HepG2 (cell line): ENCODE results near the gene CTAG1B. TPM values are rescaled to one million over a fixed set of nuclear protein-coding genes. Genes with fewer than 3 reads are reported as not detected.

ENCODE experiments used
- polyA plus RNA-seq, 8 experiments: library from polyadenylated mRNA; depleted of rRNA in 3 of 8; stranded (reverse) in 7 of 8; unstranded in 1 of 8; fragments of >200 nt; fragmentation: Illumina TruSeq in 4 of 8; extraction: Trizol in 4 of 8; gene quantifications; 2 replicates each; pipeline versions ENCODE4 v1.2.1 to v1.2.3, GENCODE V29; 2011 to 2016; ENCODE audit warnings: low read depth in 4 of 8, missing spikeins in 1 of 8, mixed read lengths in 1 of 8; ENCODE audit not compliant: insufficient read depth in 1 of 8
- small RNA-seq, 3 experiments: library from RNA; depleted of rRNA; stranded (forward); fragments of <200 nt; gene quantifications; one replicate each; pipeline ENCODE3, GENCODE V24; 2012; ENCODE audit warnings: low read depth in 2 of 3, low replicate concordance in 1 of 3; ENCODE audit not compliant: insufficient read length in 3 of 3, insufficient read depth in 2 of 3
- total RNA-seq, 5 experiments: library from RNA; depleted of rRNA; stranded (reverse); fragments of >200 nt; fragmentation: Illumina TruSeq; extraction: Trizol; gene quantifications; 2 replicates each; pipeline ENCODE4 v1.2.3, GENCODE V29; 2016; ENCODE audit warnings: low read depth in 1 of 5

Gene CTAG1B
- total and polyA plus RNA-seq, 2 of the 13 experiments (the other 11 are each of a cell fraction or from before 2014, with no cell fraction given), result not detected

Small RNAs within 50 kb of the gene (small RNA-seq; reads per million reads assigned to genes)
- gene AC244090.1 (0 reads per million in 3 experiments), gene AC244107.2 (0 reads per million in 3 experiments)

Other genes starting within 250 kb of the CTAG1B start
- gene FLNA, start 244.6 kb downstream of the CTAG1B start, total RNA-seq (2016; rRNA removed; fragmentation: Illumina TruSeq; extraction: Trizol), result 119 and 174 TPM in 2 replicates
- gene FLNA, start 244.6 kb downstream of the CTAG1B start, polyA plus RNA-seq (2011; rRNA removed), result 83.4 and 117 TPM in 2 replicates
- gene EMD, start 240.0 kb downstream of the CTAG1B start, total RNA-seq (2016; rRNA removed; fragmentation: Illumina TruSeq; extraction: Trizol), result 10.4 and 14.5 TPM in 2 replicates
- gene EMD, start 240.0 kb downstream of the CTAG1B start, polyA plus RNA-seq (2011; rRNA removed), result 14.9 and 19.1 TPM in 2 replicates
- 2,381 and 2,883 TPM in 2 replicates for gene RPL10, start 220.9 kb downstream of the CTAG1B start, total RNA-seq (2016; rRNA removed; fragmentation: Illumina TruSeq; extraction: Trizol)
- gene RPL10, start 220.9 kb downstream of the CTAG1B start, polyA plus RNA-seq (2011; rRNA removed), result 4,713 and 5,167 TPM in 2 replicates
- gene DNASE1L1, start 210.0 kb downstream of the CTAG1B start, total RNA-seq (2016; rRNA removed; fragmentation: Illumina TruSeq; extraction: Trizol), result 4.6 and 4.7 TPM in 2 replicates
- 12.3 and 16.5 TPM in 2 replicates for gene DNASE1L1, start 210.0 kb downstream of the CTAG1B start, polyA plus RNA-seq (2011; rRNA removed)
- 6.3 and 16.8 TPM in 2 replicates for gene TAFAZZIN, start 207.7 kb downstream of the CTAG1B start, total RNA-seq (2016; rRNA removed; fragmentation: Illumina TruSeq; extraction: Trizol)
- 27.9 and 30.9 TPM in 2 replicates for gene TAFAZZIN, start 207.7 kb downstream of the CTAG1B start, polyA plus RNA-seq (2011; rRNA removed)
- gene ATP6AP1, start 190.6 kb downstream of the CTAG1B start, total RNA-seq (2016; rRNA removed; fragmentation: Illumina TruSeq; extraction: Trizol), result 23.1 and 56.7 TPM in 2 replicates
- gene ATP6AP1, start 190.6 kb downstream of the CTAG1B start, polyA plus RNA-seq (2011; rRNA removed), result 110 and 142 TPM in 2 replicates
- gene GDI1, start 182.1 kb downstream of the CTAG1B start, total RNA-seq (2016; rRNA removed; fragmentation: Illumina TruSeq; extraction: Trizol), result 10.9 and 17.4 TPM in 2 replicates
- gene GDI1, start 182.1 kb downstream of the CTAG1B start, polyA plus RNA-seq (2011; rRNA removed), result 105 and 124 TPM in 2 replicates
- gene FAM50A, start 175.1 kb downstream of the CTAG1B start, total RNA-seq (2016; rRNA removed; fragmentation: Illumina TruSeq; extraction: Trizol), result 19.5 and 30.7 TPM in 2 replicates
- gene FAM50A, start 175.1 kb downstream of the CTAG1B start, polyA plus RNA-seq (2011; rRNA removed), result 40.7 and 51.1 TPM in 2 replicates
- gene PLXNA3, start 161.0 kb downstream of the CTAG1B start, total RNA-seq (2016; rRNA removed; fragmentation: Illumina TruSeq; extraction: Trizol), result 0.90 and 5.8 TPM in 2 replicates
- gene PLXNA3, start 161.0 kb downstream of the CTAG1B start, polyA plus RNA-seq (2011; rRNA removed), result 20.6 and 26.3 TPM in 2 replicates
- gene LAGE3, start 140.0 kb downstream of the CTAG1B start, total RNA-seq (2016; rRNA removed; fragmentation: Illumina TruSeq; extraction: Trizol), result 12.7 and 13.0 TPM in 2 replicates
- gene LAGE3, start 140.0 kb downstream of the CTAG1B start, polyA plus RNA-seq (2011; rRNA removed), result 7.6 and 10.0 TPM in 2 replicates
- gene UBL4A, start 132.7 kb downstream of the CTAG1B start, total RNA-seq (2016; rRNA removed; fragmentation: Illumina TruSeq; extraction: Trizol), result 25.5 and 29.1 TPM in 2 replicates
- 16.8 and 21.7 TPM in 2 replicates for gene UBL4A, start 132.7 kb downstream of the CTAG1B start, polyA plus RNA-seq (2011; rRNA removed)
- 10.1 and 10.8 TPM in 2 replicates for gene SLC10A3, start 128.7 kb downstream of the CTAG1B start, total RNA-seq (2016; rRNA removed; fragmentation: Illumina TruSeq; extraction: Trizol)
- 11.5 and 13.7 TPM in 2 replicates for gene SLC10A3, start 128.7 kb downstream of the CTAG1B start, polyA plus RNA-seq (2011; rRNA removed)
- 6.7 and 11.2 TPM in 2 replicates for gene FAM3A, start 103.0 kb downstream of the CTAG1B start, total RNA-seq (2016; rRNA removed; fragmentation: Illumina TruSeq; extraction: Trizol)
- 22.7 and 26.0 TPM in 2 replicates for gene FAM3A, start 103.0 kb downstream of the CTAG1B start, polyA plus RNA-seq (2011; rRNA removed)
- gene G6PD, start 72.4 kb downstream of the CTAG1B start, total RNA-seq (2016; rRNA removed; fragmentation: Illumina TruSeq; extraction: Trizol), result 28.8 and 44.6 TPM in 2 replicates
- gene G6PD, start 72.4 kb downstream of the CTAG1B start, polyA plus RNA-seq (2011; rRNA removed), result 18.8 and 19.5 TPM in 2 replicates
- 26.5 and 30.6 TPM in 2 replicates for gene IKBKG, start 71.7 kb downstream of the CTAG1B start, total RNA-seq (2016; rRNA removed; fragmentation: Illumina TruSeq; extraction: Trizol)
- gene IKBKG, start 71.7 kb downstream of the CTAG1B start, polyA plus RNA-seq (2011; rRNA removed), result 44.3 and 57.9 TPM in 2 replicates
- gene CTAG1A, start 34.1 kb downstream of the CTAG1B start, total RNA-seq (2016; rRNA removed; fragmentation: Illumina TruSeq; extraction: Trizol), result not detected in 2 replicates
- gene CTAG1A, start 34.1 kb downstream of the CTAG1B start, polyA plus RNA-seq (2011; rRNA removed), result not detected in 2 replicates
- not detected in 2 replicates for gene CTAG2, start 34.3 kb upstream of the CTAG1B start, total RNA-seq (2016; rRNA removed; fragmentation: Illumina TruSeq; extraction: Trizol)
- gene CTAG2, start 34.3 kb upstream of the CTAG1B start, polyA plus RNA-seq (2011; rRNA removed), result not detected in 2 replicates
- not detected in 2 replicates for gene GAB3, start 131.8 kb upstream of the CTAG1B start, total RNA-seq (2016; rRNA removed; fragmentation: Illumina TruSeq; extraction: Trizol)
- gene GAB3, start 131.8 kb upstream of the CTAG1B start, polyA plus RNA-seq (2011; rRNA removed), result 0.01 TPM in 1 of 2 replicates, not detected in the other
- 102 and 150 TPM in 2 replicates for gene DKC1, start 143.6 kb upstream of the CTAG1B start, total RNA-seq (2016; rRNA removed; fragmentation: Illumina TruSeq; extraction: Trizol)
- gene DKC1, start 143.6 kb upstream of the CTAG1B start, polyA plus RNA-seq (2011; rRNA removed), result 45.4 and 61.6 TPM in 2 replicates
- gene MPP1, start 186.2 kb upstream of the CTAG1B start, total RNA-seq (2016; rRNA removed; fragmentation: Illumina TruSeq; extraction: Trizol), result 8.1 and 9.4 TPM in 2 replicates
- 7.0 and 7.8 TPM in 2 replicates for gene MPP1, start 186.2 kb upstream of the CTAG1B start, polyA plus RNA-seq (2011; rRNA removed)
- not detected in 2 replicates for gene SMIM9, start 215.4 kb upstream of the CTAG1B start, total RNA-seq (2016; rRNA removed; fragmentation: Illumina TruSeq; extraction: Trizol)
- gene SMIM9, start 215.4 kb upstream of the CTAG1B start, polyA plus RNA-seq (2011; rRNA removed), result not detected in 2 replicates